Loucy (cell line): ENCODE results near the gene BHLHE23.

Source experiments
- H2AFZ ChIP-seq: fragments of 200-600 bp; sonication (generic); 2 replicates; pipeline ENCODE4 v1.6.0; 2016; ENCODE audit warnings: antibody characterized with exemption, mild to moderate bottlenecking, low read length, moderate library complexity
- H3F3A ChIP-seq: fragments of 200-600 bp; 2 replicates; pipeline ENCODE4 v1.6.0; 2016; ENCODE audit warnings: antibody characterized with exemption, low read depth, mild to moderate bottlenecking
- H3K27me3 ChIP-seq: fragments of 200-600 bp; sonication (generic); 2 replicates; pipeline ENCODE4 v1.6.1; 2014; ENCODE audit warnings: low read length, mild to moderate bottlenecking; ENCODE audit not compliant: insufficient read depth, poor library complexity, severe bottlenecking
- H3K36me3 ChIP-seq: fragments of 200-600 bp; sonication (generic); 2 replicates; pipeline ENCODE4 v1.6.1; 2016; ENCODE audit warnings: low read length; ENCODE audit not compliant: insufficient read depth
- H3K4me1 ChIP-seq: fragments of 200-600 bp; sonication (generic); 2 replicates; pipeline ENCODE4 v1.5.1; 2014; ENCODE audit warnings: low read length, mild to moderate bottlenecking; ENCODE audit not compliant: insufficient read depth, poor library complexity, severe bottlenecking
- H3K4me2 ChIP-seq: fragments of 200-600 bp; sonication (generic); 2 replicates; pipeline ENCODE4 v1.6.0; 2014; ENCODE audit warnings: antibody characterized with exemption, low read length, low read depth, mild to moderate bottlenecking; ENCODE audit not compliant: poor library complexity, severe bottlenecking
- H3K4me3 ChIP-seq: fragments of 200-600 bp; sonication (generic); 2 replicates; pipeline ENCODE4 v1.5.1; 2014; ENCODE audit warnings: low read length, mild to moderate bottlenecking, mixed read lengths; ENCODE audit not compliant: poor library complexity, severe bottlenecking
- H3K79me2 ChIP-seq: fragments of 200-600 bp; sonication (generic); 2 replicates; pipeline ENCODE4 v1.6.1; 2014; ENCODE audit warnings: low read length; ENCODE audit not compliant: insufficient read depth
- H3K9ac ChIP-seq: fragments of 200-600 bp; sonication (generic); 2 replicates; pipeline ENCODE4 v1.6.0; 2014; ENCODE audit warnings: mild to moderate bottlenecking, low read depth, low read length, moderate library complexity; ENCODE audit not compliant: poor library complexity, severe bottlenecking
- H3K9me2 ChIP-seq: fragments of 200-600 bp; sonication (generic); replicated peaks from 2 replicates; pipeline ENCODE4 v1.6.1; 2016; ENCODE audit warnings: low read depth, low read length, mixed read lengths
- H3K9me3 ChIP-seq: fragments of 200-600 bp; sonication (generic); 2 replicates; pipeline ENCODE4 v1.6.1; 2014; ENCODE audit warnings: mild to moderate bottlenecking, antibody characterized with exemption, low read length, low read depth; ENCODE audit not compliant: insufficient read depth
- H4K20me1 ChIP-seq: fragments of 200-600 bp; sonication (generic); 2 replicates; pipeline ENCODE4 v1.6.0; 2014; ENCODE audit warnings: antibody characterized with exemption, low read length, mild to moderate bottlenecking; ENCODE audit not compliant: insufficient read depth, poor library complexity, severe bottlenecking
- EZH2phosphoT487 ChIP-seq: fragments of 200-600 bp; IDR thresholded peaks from 2 replicates; pipeline ENCODE4 v1.6.1; 2018; ENCODE audit warnings: antibody characterized with exemption, mild to moderate bottlenecking, moderate library complexity, borderline replicate concordance
- TF ChIP-seq, protein P1 (sequence below): fragments of 200-600 bp; sonication (generic); conservative IDR thresholded peaks from 2 replicates; pipeline ENCODE4 v1.5.1; 2014; ENCODE audit warnings: mild to moderate bottlenecking, antibody characterized with exemption, low read length

Gene BHLHE23

DNA sequence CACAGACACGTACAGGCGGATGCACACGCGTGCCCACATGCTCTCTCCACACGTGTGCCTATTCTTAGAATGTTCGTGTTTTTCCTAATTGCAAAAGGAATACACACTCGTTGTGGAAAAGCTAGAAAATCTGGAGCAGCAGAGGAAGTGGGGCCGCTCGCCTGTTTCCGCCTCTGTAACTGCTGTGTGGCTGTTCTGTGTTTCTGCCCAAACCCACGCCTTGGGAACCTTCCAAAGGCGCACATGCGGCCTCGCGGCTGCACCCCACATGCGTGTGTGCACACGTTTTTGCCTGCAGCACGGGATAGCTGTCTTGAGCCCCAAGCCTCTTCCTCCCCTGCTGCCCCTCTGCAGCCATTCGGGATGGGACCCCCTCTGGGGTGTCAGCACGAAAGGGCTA lies 42.1 kb downstream of the BHLHE23 start:
- H4K20me1 ChIP-seq, result peaks cover 2% of the 10 kb centered on the region
- no peak overlapping the region for H3K4me2 ChIP-seq
- H3K36me3 ChIP-seq, result peaks cover 19% of the 10 kb centered on the region; the same call in 1 of the 2 replicates
- H3K27me3 ChIP-seq, result no peaks in the 10 kb centered on the region
- H3K79me2 ChIP-seq, result peaks cover 22% of the 10 kb centered on the region; the same call in 1 of the 2 replicates
- no peaks in the 10 kb centered on the region for H3K9me3 ChIP-seq
- no peak overlapping the region for H3K9ac ChIP-seq
- no peak overlapping the region for H2AFZ ChIP-seq
- no peaks in the 10 kb centered on the region for H3F3A ChIP-seq
- H3K9me2 ChIP-seq, result no peaks in the 10 kb centered on the region
- no peak overlapping the region for H3K4me3 ChIP-seq
- peaks cover 15% of the 10 kb centered on the region for H3K4me1 ChIP-seq
- TF ChIP-seq, protein P1, sequence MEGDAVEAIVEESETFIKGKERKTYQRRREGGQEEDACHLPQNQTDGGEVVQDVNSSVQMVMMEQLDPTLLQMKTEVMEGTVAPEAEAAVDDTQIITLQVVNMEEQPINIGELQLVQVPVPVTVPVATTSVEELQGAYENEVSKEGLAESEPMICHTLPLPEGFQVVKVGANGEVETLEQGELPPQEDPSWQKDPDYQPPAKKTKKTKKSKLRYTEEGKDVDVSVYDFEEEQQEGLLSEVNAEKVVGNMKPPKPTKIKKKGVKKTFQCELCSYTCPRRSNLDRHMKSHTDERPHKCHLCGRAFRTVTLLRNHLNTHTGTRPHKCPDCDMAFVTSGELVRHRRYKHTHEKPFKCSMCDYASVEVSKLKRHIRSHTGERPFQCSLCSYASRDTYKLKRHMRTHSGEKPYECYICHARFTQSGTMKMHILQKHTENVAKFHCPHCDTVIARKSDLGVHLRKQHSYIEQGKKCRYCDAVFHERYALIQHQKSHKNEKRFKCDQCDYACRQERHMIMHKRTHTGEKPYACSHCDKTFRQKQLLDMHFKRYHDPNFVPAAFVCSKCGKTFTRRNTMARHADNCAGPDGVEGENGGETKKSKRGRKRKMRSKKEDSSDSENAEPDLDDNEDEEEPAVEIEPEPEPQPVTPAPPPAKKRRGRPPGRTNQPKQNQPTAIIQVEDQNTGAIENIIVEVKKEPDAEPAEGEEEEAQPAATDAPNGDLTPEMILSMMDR, result no peak
- TF ChIP-seq EZH2phosphoT487, result no peak

DNA sequence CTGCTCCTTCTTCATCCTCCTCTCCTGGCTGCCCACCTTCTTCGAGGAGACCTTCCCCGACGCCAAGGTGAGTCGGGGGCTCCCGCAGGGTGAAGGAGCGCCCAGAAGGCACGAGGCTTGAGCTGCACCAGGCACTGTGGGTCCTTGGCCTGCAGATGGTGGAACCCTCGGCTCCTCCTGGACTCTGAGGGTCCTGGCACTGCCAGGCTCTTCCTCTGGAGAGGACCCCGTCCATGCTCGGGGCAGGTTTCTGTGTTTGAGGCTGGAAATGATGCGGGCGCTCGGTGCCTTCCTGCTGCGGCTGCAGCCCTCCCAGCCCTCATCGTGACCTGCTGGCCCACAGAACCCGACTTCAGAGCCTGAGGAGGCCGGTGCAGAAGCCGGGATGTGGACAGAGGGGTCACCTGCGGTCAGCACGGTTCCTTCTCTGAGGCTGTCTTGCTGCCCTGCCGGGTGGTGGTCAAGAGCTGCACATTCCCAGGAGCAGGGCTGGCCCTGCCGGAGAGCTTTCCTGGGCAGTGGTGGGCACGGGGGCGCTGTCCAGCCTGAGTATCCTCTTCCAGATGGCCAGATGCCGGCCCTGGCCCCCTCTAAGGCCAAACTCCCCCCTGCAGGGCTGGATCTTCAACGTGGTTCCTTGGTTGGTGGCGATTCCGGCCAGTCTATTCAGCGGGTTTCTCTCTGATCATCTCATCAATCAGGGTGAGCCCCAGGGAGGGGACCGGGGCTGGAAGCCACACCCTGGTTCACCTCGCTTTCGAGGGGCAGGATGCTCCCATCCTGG lies 43.0 kb downstream of the BHLHE23 start:
- H2AFZ ChIP-seq, result no peak overlapping the region
- peaks cover 2% of the 10 kb centered on the region for H4K20me1 ChIP-seq
- H3K79me2 ChIP-seq, result peaks cover 24% of the 10 kb centered on the region; the same call in 1 of the 2 replicates
- H3K4me2 ChIP-seq, result no peak overlapping the region
- H3K9me2 ChIP-seq, result no peaks in the 10 kb centered on the region
- H3F3A ChIP-seq, result no peaks in the 10 kb centered on the region
- no peak for TF ChIP-seq EZH2phosphoT487
- TF ChIP-seq, protein P1, result no peak
- no peaks in the 10 kb centered on the region for H3K9me3 ChIP-seq
- H3K4me1 ChIP-seq, result peaks cover 22% of the 10 kb centered on the region
- H3K36me3 ChIP-seq, result peaks cover 19% of the 10 kb centered on the region; the same call in 1 of the 2 replicates
- no peak overlapping the region for H3K4me3 ChIP-seq
- no peaks in the 10 kb centered on the region for H3K27me3 ChIP-seq
- H3K9ac ChIP-seq, result no peak overlapping the region

DNA sequence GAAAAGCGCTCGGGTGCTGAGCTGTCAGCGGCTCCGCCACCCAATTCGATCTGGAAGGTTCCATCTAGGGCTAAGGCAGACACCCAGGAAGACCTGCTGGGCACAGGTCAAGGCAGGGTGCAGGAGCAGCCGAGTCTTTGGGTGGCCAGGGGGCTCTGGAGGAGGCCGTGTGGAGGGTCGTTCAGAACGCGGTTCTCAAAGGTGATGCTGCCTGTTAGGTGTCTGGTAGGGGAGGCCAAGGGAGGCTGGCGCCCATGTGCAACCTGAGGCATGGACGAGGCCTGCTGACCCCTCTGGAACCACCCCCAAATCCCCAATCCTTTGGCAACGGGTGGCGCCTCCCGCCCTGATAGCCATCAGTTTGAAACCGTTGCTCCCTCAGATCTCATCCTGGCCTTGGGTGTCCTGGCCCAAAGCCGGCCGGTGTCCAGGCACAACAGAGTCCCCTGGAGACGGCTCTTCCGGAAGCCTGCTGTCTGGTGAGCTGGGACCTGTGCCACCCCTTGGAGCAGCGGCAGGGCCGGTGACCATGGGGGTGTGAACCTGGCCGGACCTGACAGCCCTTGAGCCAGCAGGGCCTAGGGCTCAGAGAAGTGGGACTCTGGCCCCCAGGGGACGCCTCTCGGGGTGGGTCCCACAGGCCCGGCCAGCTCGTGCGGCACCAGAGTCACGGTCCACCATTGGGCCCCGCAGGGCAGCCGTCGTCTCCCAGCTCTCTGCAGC lies 43.7 kb downstream of the BHLHE23 start:
- Histone ChIP-seq H3K4me2 (no peak overlapping the region), H3K9me2 (no peaks in the 10 kb centered on the region), H3K9me3 (no peaks in the 10 kb centered on the region), H3K4me3 (no peak overlapping the region), H3K36me3 (peaks cover 19% of the 10 kb centered on the region; the same call in 1 of the 2 replicates), H3K9ac (no peak overlapping the region), H4K20me1 (peaks cover 2% of the 10 kb centered on the region), H3K27me3 (no peaks in the 10 kb centered on the region), H3F3A (no peaks in the 10 kb centered on the region), H3K4me1 (peaks cover 30% of the 10 kb centered on the region), H3K79me2 (peaks cover 30% of the 10 kb centered on the region), H2AFZ (no peak overlapping the region)
- TF ChIP-seq, protein P1, result no peak
- TF ChIP-seq EZH2phosphoT487, result no peak
